T-helper 9 cell (primary cell): ENCODE results near the gene CD248.
"Not testable (repeated sequence)": the region's sequence is repeated elsewhere in the genome, so short reads cannot be mapped to it uniquely, and the experiment has no call there.

ENCODE experiments used
- DNase-seq: peaks from one replicate; pipeline ENCODE4 v3.0.0-alpha.2; 2020

CD248 gene

GRCh38 chr11:66287889-66288670, 28.8 kb downstream of the CD248 start:
- DNase-seq, result no peak

- DNase-seq, result no peak
Measured at GRCh38 chr11:66287211-66287888, 29.5 kb downstream of the CD248 start.

GRCh38 chr11:66286699-66287098, 30.1 kb downstream of the CD248 start:
- DNase-seq, result no peak

DNA sequence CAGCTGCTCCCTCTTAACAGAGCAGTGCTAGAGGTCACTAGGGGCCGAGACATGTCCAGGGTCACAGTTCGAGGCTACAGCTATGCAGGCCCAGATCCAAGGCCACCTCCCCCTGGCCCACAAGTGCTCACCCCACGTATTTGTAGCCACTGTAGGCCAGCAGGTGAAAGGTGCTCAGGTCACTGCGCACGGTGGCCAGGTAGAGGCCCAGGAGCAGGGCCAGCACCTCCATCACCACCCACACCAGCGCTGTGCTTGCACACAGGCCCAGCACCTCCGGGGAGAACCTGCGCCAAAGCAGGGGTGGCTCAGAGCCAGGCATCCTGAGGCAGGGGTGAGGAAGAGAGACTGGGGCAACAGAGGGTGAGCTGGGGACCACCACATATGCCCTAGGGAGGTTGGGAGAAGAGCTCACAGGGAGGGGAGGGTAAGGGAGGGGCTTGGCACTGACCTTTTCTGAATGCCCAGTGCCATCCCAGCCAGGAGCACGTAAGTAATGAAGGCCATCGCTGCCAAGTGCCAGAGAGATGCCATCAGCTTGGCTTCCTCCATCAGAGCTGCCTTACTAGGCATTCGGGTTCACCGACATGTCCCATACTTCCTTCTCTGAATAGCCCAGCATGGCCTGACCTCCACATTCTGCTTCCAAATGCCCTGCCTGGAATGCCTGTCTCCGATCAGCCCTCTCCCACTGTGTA, 31.4 kb downstream of the CD248 start:
- DNase-seq, result no peak

DNA sequence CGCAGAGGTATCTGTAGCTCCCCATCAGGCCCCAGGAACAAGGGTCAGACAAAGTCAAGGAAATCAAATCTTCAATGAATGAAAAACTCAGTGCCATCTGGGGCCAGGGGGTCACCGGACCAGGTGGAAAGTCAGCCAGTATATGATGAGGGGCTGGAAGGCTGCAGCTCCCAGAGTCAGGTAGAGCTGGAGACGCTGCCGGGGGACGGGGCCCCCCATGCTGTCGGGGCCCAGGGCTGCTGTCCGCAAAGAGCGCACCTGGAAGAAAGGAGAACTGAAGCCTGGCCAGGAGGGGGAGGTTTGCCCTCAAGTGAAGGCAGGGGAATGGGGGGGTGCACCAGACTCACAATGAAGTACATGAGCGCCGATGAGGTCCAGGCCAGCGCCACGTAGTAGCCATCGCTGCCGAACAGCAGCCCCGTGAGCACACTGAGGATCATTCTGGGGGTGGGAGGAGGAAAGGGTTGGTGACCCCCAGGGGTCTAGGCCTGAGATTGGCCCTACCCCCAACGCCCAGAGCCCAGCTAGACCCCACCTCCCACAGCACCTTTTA, 32.2 kb downstream of the CD248 start:
- no peak for DNase-seq

DNA sequence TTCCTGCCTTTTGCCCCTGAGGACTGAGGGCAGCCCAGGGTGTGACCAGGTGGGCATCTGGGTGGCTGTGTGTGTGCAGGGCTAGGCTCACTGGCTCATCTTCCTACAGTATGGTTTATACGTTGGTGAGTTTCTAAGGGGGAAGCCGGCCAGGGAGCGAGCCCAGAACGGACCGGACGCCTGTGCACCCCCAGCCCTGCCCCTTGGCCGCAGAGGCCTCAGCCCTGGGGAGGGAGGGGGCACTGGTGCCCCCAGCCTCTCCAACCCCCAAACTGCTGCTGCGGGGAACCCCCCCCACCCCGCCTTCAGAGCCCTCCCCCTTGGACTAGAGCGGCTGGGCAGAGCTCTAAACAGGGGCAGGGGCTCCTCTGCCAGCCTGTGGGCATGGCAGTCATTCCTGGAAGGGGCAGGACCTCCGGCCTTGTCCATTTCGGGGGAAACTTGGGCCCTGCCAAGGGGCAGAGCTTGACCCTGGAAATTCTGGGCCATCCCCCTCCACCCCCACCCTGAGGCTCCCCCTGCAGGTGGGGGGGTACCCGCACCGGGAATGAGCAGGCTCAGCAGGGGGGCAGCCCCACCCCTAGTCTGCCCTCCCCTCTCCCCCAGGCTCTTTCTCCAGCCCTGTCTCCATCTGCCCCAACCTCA, 33.3 kb downstream of the CD248 start:
- DNase-seq, result no peak

- DNase-seq, result peak; percentile 100
Measured at GRCh38 chr11:66282468-66283455, 34.1 kb downstream of the CD248 start.

DNA sequence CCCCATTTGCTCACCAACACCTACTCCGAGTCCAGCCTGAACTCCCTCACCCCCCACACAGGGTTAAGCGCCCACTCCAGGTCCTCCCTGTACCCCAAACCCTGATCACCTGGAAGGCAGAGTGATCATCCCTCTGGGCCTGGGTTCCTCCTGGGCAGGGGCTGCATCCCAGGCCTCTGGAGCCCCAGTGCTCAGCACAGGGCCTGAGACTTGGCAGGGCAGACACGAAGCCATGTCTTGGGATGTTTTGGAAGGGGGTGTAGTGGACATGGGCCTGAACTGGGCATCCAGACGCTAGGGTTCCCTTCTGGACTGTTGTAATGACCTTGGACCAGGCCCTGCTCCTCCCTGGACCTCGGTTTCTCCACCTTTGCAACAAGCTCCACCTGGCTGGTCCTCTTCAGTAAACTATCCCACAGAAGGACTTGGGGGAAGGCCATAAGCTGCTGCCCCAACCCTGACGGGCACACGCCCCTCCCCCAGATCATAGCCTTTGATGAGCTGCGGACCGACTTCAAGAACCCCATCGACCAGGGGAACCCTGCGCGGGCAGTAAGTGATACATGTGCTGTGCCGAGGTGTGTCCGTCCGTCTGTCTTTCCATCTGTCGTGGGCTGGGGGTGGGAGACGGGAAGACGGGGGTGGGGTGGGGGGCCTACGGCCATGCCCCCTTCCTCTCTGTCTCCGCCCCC, 34.9 kb downstream of the CD248 start:
- no peak for DNase-seq

DNA sequence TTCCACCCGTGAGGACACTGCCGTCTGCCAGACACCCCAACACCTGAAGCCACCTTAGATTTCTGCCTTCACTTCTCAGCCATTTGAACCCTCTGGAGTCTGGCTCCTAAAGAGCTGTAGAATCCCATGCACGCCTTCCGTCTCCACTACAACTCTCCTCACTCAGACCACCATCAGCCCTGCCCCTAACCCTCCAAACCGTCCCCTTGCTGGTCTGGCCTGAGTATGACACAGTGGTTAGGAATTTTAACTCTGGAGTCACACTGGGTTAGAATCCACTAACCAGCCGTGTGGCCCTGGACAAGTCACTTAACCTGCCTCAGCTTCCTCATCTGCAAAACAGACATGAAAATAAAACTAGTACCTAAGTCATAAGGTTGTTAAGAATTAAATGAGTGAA, 35.8 kb downstream of the CD248 start:
- DNase-seq, result no peak

GRCh38 chr11:66280428-66280827, 36.4 kb downstream of the CD248 start:
- DNase-seq, result no peak

DNA sequence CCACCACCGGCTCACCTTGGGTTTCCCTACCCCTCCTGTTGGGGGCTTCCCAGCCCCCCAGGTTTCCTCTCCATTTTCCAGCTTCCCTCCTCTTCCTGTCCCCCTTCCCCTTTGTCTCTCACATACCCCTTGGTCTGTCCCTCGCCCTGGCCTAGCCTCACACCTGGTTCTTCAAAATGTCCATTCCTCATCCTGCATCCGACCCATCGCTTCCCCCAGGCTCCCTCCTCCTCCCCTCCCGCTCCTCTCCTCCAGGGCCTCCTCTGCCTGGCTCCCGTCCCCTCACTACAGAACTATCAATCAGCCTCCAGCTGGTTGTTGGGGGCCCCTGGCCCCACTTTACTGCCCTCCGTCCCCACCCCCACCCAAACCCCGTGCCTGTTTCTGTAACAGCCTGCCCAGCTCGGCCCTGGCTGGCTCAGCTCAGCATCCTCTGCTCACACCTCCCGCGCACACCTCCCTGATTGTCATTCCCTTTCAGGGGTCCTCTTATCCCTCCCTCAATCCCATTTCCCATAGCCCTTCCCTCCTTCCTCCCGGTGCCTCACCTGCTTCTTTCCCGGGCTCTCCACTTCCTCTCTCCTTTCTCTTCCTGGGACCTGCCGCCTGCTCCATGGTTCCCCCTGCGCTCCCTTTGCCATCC, 37.6 kb downstream of the CD248 start:
- no peak for DNase-seq

DNA sequence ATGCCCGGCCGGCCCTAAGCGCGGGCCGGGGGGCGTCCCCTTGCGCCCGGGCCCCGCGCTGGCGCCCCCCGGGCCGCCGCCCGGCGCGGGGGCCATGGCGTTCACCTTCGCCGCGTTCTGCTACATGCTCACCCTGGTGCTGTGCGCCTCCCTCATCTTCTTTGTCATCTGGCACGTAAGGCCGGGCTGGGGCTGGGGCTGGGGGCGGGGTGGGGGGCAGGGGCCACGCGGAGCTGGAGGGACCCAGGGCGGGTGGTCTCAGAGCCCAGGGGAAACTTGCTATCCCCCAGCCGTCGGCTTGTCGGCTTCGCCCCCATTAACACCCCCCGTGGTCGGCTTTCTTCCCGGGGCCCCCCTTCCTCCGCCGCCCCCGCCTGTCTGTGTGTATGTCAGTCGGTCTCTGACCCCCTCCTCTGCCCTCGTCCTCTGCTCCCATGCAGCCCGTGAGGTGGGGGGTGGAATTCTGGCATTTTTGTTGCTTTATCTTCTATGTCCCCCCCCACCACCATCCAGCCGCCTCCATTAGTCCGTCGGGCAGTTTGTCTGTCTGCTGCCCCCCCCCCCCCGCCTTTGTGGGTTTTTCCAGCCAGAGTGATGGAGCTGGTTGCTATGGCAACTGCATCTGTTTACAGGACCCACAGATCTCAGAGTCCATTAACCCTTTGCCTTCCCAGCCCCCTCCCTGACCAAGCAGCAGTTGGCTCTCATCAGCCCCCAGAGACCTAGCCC, 38.3 kb downstream of the CD248 start:
- no peak for DNase-seq

GRCh38 chr11:66277471-66278362, 39.1 kb downstream of the CD248 start, which contains the start of gene CNIH2:
TSS of gene CNIH2 (plus strand) at chr11:66278175. CDS start at chr11:66278457, 282 bp downstream.
- DNase-seq, result peak; percentile 51

DNA sequence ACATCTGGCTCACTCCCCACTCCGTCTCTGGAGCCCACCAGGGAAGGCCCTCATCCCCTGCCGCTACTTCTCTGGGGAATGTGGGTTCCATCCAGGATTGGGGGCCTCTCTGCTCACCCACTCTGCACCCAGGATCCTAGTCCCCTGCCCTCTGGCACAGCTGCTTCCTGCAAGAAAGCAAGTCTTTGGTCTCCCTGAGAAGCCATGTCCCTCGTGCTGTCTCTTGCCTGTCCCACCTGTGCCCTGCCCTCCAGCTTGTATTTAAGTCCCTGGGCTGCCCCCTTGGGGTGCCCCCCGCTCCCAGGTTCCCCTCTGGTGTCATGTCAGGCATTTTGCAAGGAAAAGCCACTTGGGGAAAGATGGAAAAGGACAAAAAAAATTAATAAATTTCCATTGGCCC, 39.8 kb downstream of the CD248 start:
- not testable (repeated sequence) for DNase-seq

GRCh38 chr11:66276619-66277018, 40.2 kb downstream of the CD248 start:
- not testable (repeated sequence) for DNase-seq

- no peak for DNase-seq
Measured at GRCh38 chr11:66275984-66276612, 40.7 kb downstream of the CD248 start.

- no peak for DNase-seq
Measured at GRCh38 chr11:66275396-66275795, 41.4 kb downstream of the CD248 start.

DNA sequence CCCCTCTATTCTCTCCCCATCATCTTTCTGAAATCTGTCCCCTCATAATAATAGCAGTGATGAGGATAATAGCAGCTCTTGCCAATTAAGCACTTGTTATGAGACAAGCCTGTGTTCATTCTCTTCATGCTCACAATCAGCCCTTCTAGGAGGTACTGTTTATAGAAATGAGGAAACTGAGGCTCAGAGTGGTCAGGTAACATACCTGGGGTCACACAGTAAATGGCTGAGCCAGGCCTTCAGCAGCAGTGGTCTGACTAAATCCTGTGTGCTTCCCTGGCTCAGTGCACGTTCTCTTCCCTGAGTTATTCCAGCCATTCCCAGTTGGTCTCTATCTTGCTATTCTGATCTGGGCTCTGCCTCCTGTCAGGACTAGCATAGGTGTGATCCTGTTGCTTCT, 42.6 kb downstream of the CD248 start:
- no peak for DNase-seq
